Panc1 (cell line): ENCODE measurements around the gene AKAP13. TPM values are rescaled to one million over a fixed set of nuclear protein-coding genes. Genes with fewer than 3 reads are reported as not detected.

ENCODE experiments used
- ATAC-seq: fragments of 200-7000 bp; cut with Tn5 transposase; 2 replicates; pipeline ENCODE4 v1.9.1; 2020; ENCODE audit warnings: mild to moderate bottlenecking, moderate library complexity
- BruUV-seq: library from RNA; stranded (reverse); fragments of 400-500 nt; replicated peaks from 2 replicates; lab custom pipeline; 2021; lab: Mats Ljungman, UMichigan
- CTCF ChIA-PET: fragments of 300-600 bp; sonication (Branson Sonifier 250); formaldehyde crosslinking; loops from one replicate; lab custom pipeline; 2022; ENCODE audit warnings: antibody characterized with exemption; lab: Charles Lee
- POLR2A ChIA-PET: fragments of 300-600 bp; sonication (Branson Sonifier 250); formaldehyde crosslinking; loops from one replicate; lab custom pipeline; 2022; ENCODE audit warnings: antibody characterized with exemption; lab: Charles Lee
- DNase-seq: peaks from one replicate; pipeline ENCODE4 v3.0.0-alpha.2; 2010; ENCODE audit warnings: low read depth, low spot score
- H3K27ac ChIP-seq: 2 replicates; pipeline ENCODE4 v1.5.1; 2011; ENCODE audit warnings: mild to moderate bottlenecking, low read length, inconsistent platforms
- H3K27me3 ChIP-seq: fragments of 200-500 bp; sonication (Bioruptor generic); 2 replicates; pipeline ENCODE4 v1.6.0; 2014; ENCODE audit warnings: low read length, inconsistent platforms; ENCODE audit not compliant: control insufficient read depth, insufficient read depth
- H3K36me3 ChIP-seq: fragments of 200-500 bp; sonication (Bioruptor generic); 2 replicates; pipeline ENCODE4 v1.5.1; 2014; ENCODE audit warnings: inconsistent platforms, mild to moderate bottlenecking, low read length, moderate library complexity; ENCODE audit not compliant: control insufficient read depth, insufficient read depth
- H3K4me1 ChIP-seq: 2 replicates; pipeline ENCODE4 v1.5.1; 2011; ENCODE audit warnings: inconsistent platforms, mild to moderate bottlenecking, low read length, moderate library complexity; ENCODE audit not compliant: control insufficient read depth, insufficient read depth
- H3K4me3 ChIP-seq, 2 experiments: 2 replicates each; pipeline ENCODE4 v1.5.1; 2011 to 2012; ENCODE audit warnings: low read depth in 2 of 2, low read length in 2 of 2, mild to moderate bottlenecking in 2 of 2, inconsistent platforms in 1 of 2, moderate library complexity in 1 of 2
- H3K9me3 ChIP-seq: fragments of 200-500 bp; sonication (Bioruptor generic); 2 replicates; pipeline ENCODE4 v1.5.1; 2014; ENCODE audit warnings: low read depth, mild to moderate bottlenecking, inconsistent platforms, low read length, moderate library complexity; ENCODE audit not compliant: control insufficient read depth, insufficient read depth
- CTCF ChIP-seq: fragments of 450-650 bp; IDR thresholded peaks from 2 replicates; pipeline ENCODE4 v1.5.1; 2017; ENCODE audit warnings: mild to moderate bottlenecking
- POLR2AphosphoS5 ChIP-seq: IDR thresholded peaks from 2 replicates; pipeline ENCODE4 v1.6.1; 2012; ENCODE audit warnings: mild to moderate bottlenecking, low read depth, low read length, moderate library complexity
- REST ChIP-seq, 2 experiments: IDR thresholded peaks; 2 replicates each; pipeline ENCODE4 v1.6.1; 2011 to 2012; ENCODE audit warnings: low read depth in 2 of 2, control low read depth in 1 of 2, low read length in 1 of 2, mild to moderate bottlenecking in 1 of 2, moderate library complexity in 1 of 2; ENCODE audit not compliant: insufficient read depth in 1 of 2
- SIN3A ChIP-seq: IDR thresholded peaks from 2 replicates; pipeline ENCODE4 v1.6.1; 2012; ENCODE audit warnings: low read depth, mild to moderate bottlenecking, low read length, moderate library complexity, borderline replicate concordance; ENCODE audit not compliant: insufficient read depth
- TCF7L2 ChIP-seq: IDR thresholded peaks from 2 replicates; pipeline ENCODE4 v1.6.1; 2011; ENCODE audit warnings: mild to moderate bottlenecking, low read depth, low read length, inconsistent platforms
- in situ Hi-C: cut with HindIII; loops from 2 replicates; pipeline ENCODE4 v1.10.0; 2016; ENCODE audit warnings: low sequenced_read_pairs, low pct_unique_long_range_greater_than_20kb
- intact Hi-C: fragments of 100-400 bp; cut with micrococcal nuclease; formaldehyde crosslinking; loops from one replicate; pipeline ENCODE4 v1.10.0; 2022; ENCODE audit not compliant: unreplicated experiment
- total RNA-seq: library from RNA; stranded (reverse); gene quantifications from one replicate; pipeline ENCODE4 v1.2.1, GENCODE V29; 2021; ENCODE audit not compliant: unreplicated experiment

The AKAP13 gene
- total RNA-seq, 1 experiment from 2014 or later = 94.2 TPM

GRCh38 chr15:85763673-85764633 lies 383.6 kb downstream of the AKAP13 start:
- peaks cover 5% of the 10 kb centered on the region; the same call in 1 of the 2 replicates for H3K4me1 ChIP-seq
- H3K27ac ChIP-seq = no peak overlapping the region
- H3K9me3 ChIP-seq = no peaks in the 10 kb centered on the region
- no peak for DNase-seq
- ATAC-seq = no peak
- TF ChIP-seq SIN3A = no peak
- no peak for TF ChIP-seq REST (IDR thresholded peaks at IDR 0.05; ENCODE audit: insufficient read depth in 1 of 2, low read depth in 2 of 2, low read length in 1 of 2)
- no peak for TF ChIP-seq CTCF
- TF ChIP-seq TCF7L2 = no peak
- TF ChIP-seq POLR2AphosphoS5 = no peak
- no peak overlapping the region for H3K4me3 ChIP-seq
- H3K36me3 ChIP-seq = no peaks in the 10 kb centered on the region
- POLR2A ChIA-PET = no interaction called here
- H3K27me3 ChIP-seq = no peaks in the 10 kb centered on the region
- intact Hi-C loops (no loop called here), in situ Hi-C loops (no loop called here)
- no TSS peak for BruUV-seq
- CTCF ChIA-PET = no interaction called here

GRCh38 chr15:85764649-85765277 lies 384.4 kb downstream of the AKAP13 start:
- H3K4me3 ChIP-seq = no peak overlapping the region
- no TSS peak for BruUV-seq
- POLR2A ChIA-PET = no interaction called here
- H3K36me3 ChIP-seq = no peaks in the 10 kb centered on the region
- peaks cover 5% of the 10 kb centered on the region; the same call in 1 of the 2 replicates for H3K4me1 ChIP-seq
- in situ Hi-C loops (no loop called here), intact Hi-C loops (no loop called here)
- DNase-seq (no peak), ATAC-seq (no peak)
- no peak overlapping the region for H3K27ac ChIP-seq
- TF ChIP-seq REST (IDR thresholded peaks at IDR 0.05; ENCODE audit: insufficient read depth in 1 of 2, low read depth in 2 of 2, low read length in 1 of 2) = no peak
- no peak for TF ChIP-seq CTCF
- TF ChIP-seq SIN3A = no peak
- no peak for TF ChIP-seq POLR2AphosphoS5
- no peak for TF ChIP-seq TCF7L2
- H3K27me3 ChIP-seq = no peaks in the 10 kb centered on the region
- CTCF ChIA-PET = interaction anchor here (0.6 to 1.0 kb wide), 2 partner anchors 70 to 73 kb away, joined by 7 to 9 read pairs; no protein-coding TSS in a partner anchor
- no peaks in the 10 kb centered on the region for H3K9me3 ChIP-seq
